IMR-90 (cell line): ENCODE results near the gene CPSF4. TPM values are rescaled to one million over a fixed set of nuclear protein-coding genes. Genes with fewer than 3 reads are reported as not detected.

ENCODE experiments used
- ATAC-seq: fragments of 200-7000 bp; cut with Tn5 transposase; 2 replicates; pipeline ENCODE4 v1.9.1; 2020; ENCODE audit warnings: low read depth, mild to moderate bottlenecking, moderate library complexity
- BruUV-seq: library from RNA; stranded (reverse); fragments of 400-500 nt; replicated peaks from 2 replicates; lab custom pipeline; 2021; lab: Mats Ljungman, UMichigan
- CTCF ChIA-PET: fragments of 300-600 bp; formaldehyde crosslinking; extraction: SDS; loops from one replicate; lab custom pipeline; 2021; ENCODE audit warnings: antibody characterized with exemption; lab: Yijun Ruan, JAX
- POLR2A ChIA-PET: fragments of 300-600 bp; sonication (Branson Sonifier 250); formaldehyde crosslinking; loops from one replicate; lab custom pipeline; 2022; ENCODE audit warnings: antibody characterized with exemption; ENCODE audit not compliant: unreplicated experiment; lab: Charles Lee
- DNase-seq: peaks from one replicate; pipeline ENCODE4 v3.0.0; 2013
- H2AFZ ChIP-seq: replicated peaks from 2 replicates; pipeline ENCODE3; 2013; ENCODE audit warnings: low read length, mild to moderate bottlenecking; ENCODE audit not compliant: poor library complexity
- H2AK5ac ChIP-seq: 2 replicates; pipeline ENCODE4 v1.6.1; 2013; ENCODE audit warnings: low read depth, low read length, inconsistent platforms
- H2AK9ac ChIP-seq: replicated peaks from 2 replicates; pipeline ENCODE3; 2013; ENCODE audit warnings: mild to moderate bottlenecking, low read depth, low read length, moderate library complexity; ENCODE audit not compliant: poor library complexity
- H2BK120ac ChIP-seq: 2 replicates; pipeline ENCODE4 v1.6.1; 2013; ENCODE audit warnings: low read depth, low read length, inconsistent platforms
- H2BK15ac ChIP-seq: 3 replicates; pipeline ENCODE4 v1.6.1; 2013; ENCODE audit warnings: low read depth, low read length, inconsistent platforms
- H2BK20ac ChIP-seq: 2 replicates; pipeline ENCODE4 v1.6.1; 2013; ENCODE audit warnings: low read depth, mild to moderate bottlenecking, inconsistent platforms, low read length, moderate library complexity
- H2BK5ac ChIP-seq: 2 replicates; pipeline ENCODE4 v1.6.1; 2013; ENCODE audit warnings: mild to moderate bottlenecking, low read depth, low read length, inconsistent platforms; ENCODE audit not compliant: poor library complexity, severe bottlenecking
- H3K14ac ChIP-seq: replicated peaks from 2 replicates; pipeline ENCODE4 v1.6.1; 2013; ENCODE audit warnings: low read depth, low read length, inconsistent platforms
- H3K18ac ChIP-seq: 2 replicates; pipeline ENCODE4 v1.6.1; 2013; ENCODE audit warnings: low read depth, low read length, control low read depth
- H3K23ac ChIP-seq: 2 replicates; pipeline ENCODE4 v1.6.1; 2013; ENCODE audit warnings: low read depth, low read length, inconsistent platforms
- H3K27ac ChIP-seq: 2 replicates; pipeline ENCODE4 v1.5.1; 2013; ENCODE audit warnings: mild to moderate bottlenecking, control low read depth, low read length; ENCODE audit not compliant: insufficient read depth
- H3K27me3 ChIP-seq: 2 replicates; pipeline ENCODE4 v1.6.1; 2013; ENCODE audit warnings: low read length; ENCODE audit not compliant: control insufficient read depth, insufficient read depth
- H3K36me3 ChIP-seq: 2 replicates; pipeline ENCODE4 v1.6.1; 2013; ENCODE audit warnings: low read length, mixed read lengths; ENCODE audit not compliant: control insufficient read depth, insufficient read depth
- H3K4ac ChIP-seq: 2 replicates; pipeline ENCODE4 v1.6.1; 2013; ENCODE audit warnings: low read depth, low read length, inconsistent platforms
- H3K4me1 ChIP-seq: 2 replicates; pipeline ENCODE4 v1.6.1; 2013; ENCODE audit warnings: low read length, mixed read lengths; ENCODE audit not compliant: control insufficient read depth, insufficient read depth
- H3K4me2 ChIP-seq: 2 replicates; pipeline ENCODE4 v1.6.1; 2013; ENCODE audit warnings: low read depth, mild to moderate bottlenecking, control low read depth, low read length, moderate library complexity
- H3K4me3 ChIP-seq: 2 replicates; pipeline ENCODE4 v1.5.1; 2013; ENCODE audit warnings: low read depth, mild to moderate bottlenecking, control low read depth, low read length, moderate library complexity; ENCODE audit not compliant: insufficient read depth
- H3K56ac ChIP-seq: 2 replicates; pipeline ENCODE4 v1.6.1; 2013; ENCODE audit warnings: low read length, inconsistent platforms; ENCODE audit not compliant: insufficient read depth; ENCODE audit errors: extremely low read depth
- H3K79me1 ChIP-seq, 2 experiments: 2 replicates each; pipeline ENCODE4 v1.6.1; 2013; ENCODE audit warnings: low read length in 2 of 2, inconsistent platforms in 1 of 2, low read depth in 1 of 2
- H3K9ac ChIP-seq: 2 replicates; pipeline ENCODE4 v1.6.1; 2013; ENCODE audit warnings: low read depth, low read length, control low read depth
- H3K9me1 ChIP-seq: 2 replicates; pipeline ENCODE4 v1.6.1; 2013; ENCODE audit warnings: low read length, inconsistent platforms; ENCODE audit not compliant: insufficient read depth
- H3K9me3 ChIP-seq: 2 replicates; pipeline ENCODE4 v1.6.1; 2013; ENCODE audit warnings: low read length; ENCODE audit not compliant: control insufficient read depth, insufficient read depth
- H4K20me1 ChIP-seq: 2 replicates; pipeline ENCODE4 v1.6.1; 2013; ENCODE audit warnings: low read length, inconsistent platforms; ENCODE audit not compliant: insufficient read depth
- H4K5ac ChIP-seq: 2 replicates; pipeline ENCODE4 v1.6.1; 2013; ENCODE audit warnings: mild to moderate bottlenecking, low read depth, low read length, control low read depth
- H4K8ac ChIP-seq, 2 experiments: 2 replicates each; pipeline ENCODE4 v1.6.1; 2013; ENCODE audit warnings: low read depth in 2 of 2, low read length in 2 of 2, control low read depth in 1 of 2, inconsistent platforms in 1 of 2
- H4K91ac ChIP-seq: 2 replicates; pipeline ENCODE4 v1.6.1; 2013; ENCODE audit warnings: low read depth, low read length, inconsistent platforms; ENCODE audit not compliant: insufficient read depth
- BHLHE40 ChIP-seq: fragments of 150-350 bp; IDR thresholded peaks from 2 replicates; pipeline ENCODE4 v1.6.1; 2016; ENCODE audit warnings: mild to moderate bottlenecking, low read depth, low read length
- CEBPB ChIP-seq: IDR thresholded peaks from 2 replicates; pipeline ENCODE4 v1.6.1; 2012; ENCODE audit warnings: low read depth, low read length, improper control_type of control experiment
- CHD1 ChIP-seq: IDR thresholded peaks from 2 replicates; pipeline ENCODE4 v1.6.1; 2012; ENCODE audit warnings: low read depth, low read length, improper control_type of control experiment
- CTCF ChIP-seq: conservative IDR thresholded peaks from 2 replicates; pipeline ENCODE4 v1.5.1; 2012; ENCODE audit warnings: mild to moderate bottlenecking, low read depth, low read length, improper control_type of control experiment
- ELK1 ChIP-seq: fragments of 150-350 bp; IDR thresholded peaks from 2 replicates; pipeline ENCODE4 v1.6.1; 2016; ENCODE audit warnings: low read depth, mild to moderate bottlenecking, low read length, moderate library complexity, borderline replicate concordance
- FOS ChIP-seq: fragments of 150-350 bp; IDR thresholded peaks from 2 replicates; pipeline ENCODE4 v1.6.1; 2016; ENCODE audit warnings: low read depth, low read length
- MAFK ChIP-seq: IDR thresholded peaks from 2 replicates; pipeline ENCODE4 v1.6.1; 2012; ENCODE audit warnings: low read depth, low read length, improper control_type of control experiment
- MAZ ChIP-seq: IDR thresholded peaks from 2 replicates; pipeline ENCODE4 v1.6.1; 2012; ENCODE audit warnings: low read depth, mild to moderate bottlenecking, low read length, improper control_type of control experiment, moderate library complexity, borderline replicate concordance
- MXI1 ChIP-seq: IDR thresholded peaks from 2 replicates; pipeline ENCODE4 v1.6.1; 2012; ENCODE audit warnings: low read depth, mild to moderate bottlenecking, low read length, moderate library complexity, borderline replicate concordance
- NFE2L2 ChIP-seq: fragments of 150-350 bp; IDR thresholded peaks from 2 replicates; pipeline ENCODE4 v1.6.1; 2016; ENCODE audit warnings: low read depth, mild to moderate bottlenecking, low read length
- POLR2A ChIP-seq: IDR thresholded peaks from 2 replicates; pipeline ENCODE4 v1.6.1; 2012; ENCODE audit warnings: mild to moderate bottlenecking, low read depth, low read length
- RAD21 ChIP-seq: IDR thresholded peaks from 2 replicates; pipeline ENCODE4 v1.6.1; 2012; ENCODE audit warnings: low read length, improper control_type of control experiment
- RCOR1 ChIP-seq: IDR thresholded peaks from 2 replicates; pipeline ENCODE4 v1.6.1; 2012; ENCODE audit warnings: mild to moderate bottlenecking, low read length, improper control_type of control experiment; ENCODE audit not compliant: insufficient replicate concordance
- RFX5 ChIP-seq: IDR thresholded peaks from 2 replicates; pipeline ENCODE4 v1.8.0; 2012; ENCODE audit warnings: low read depth, mild to moderate bottlenecking, low read length, moderate library complexity
- SMC3 ChIP-seq: fragments of 150-350 bp; IDR thresholded peaks from 2 replicates; pipeline ENCODE4 v1.6.1; 2016; ENCODE audit warnings: low read depth, mild to moderate bottlenecking, antibody characterized with exemption, low read length, moderate library complexity
- USF2 ChIP-seq: fragments of 150-350 bp; IDR thresholded peaks from 2 replicates; pipeline ENCODE4 v1.6.1; 2017; ENCODE audit warnings: mild to moderate bottlenecking, antibody characterized with exemption, low read length, low read depth
- WGBS, 2 experiments: methylation state at CpG; one replicate each; pipeline versions ENCODE4 v1.1.5 to v1.1.7; 2013; ENCODE audit warnings: missing lambda C conversion rate in 2 of 2; ENCODE audit not compliant: insufficient read length in 1 of 2; ENCODE audit errors: extremely low coverage in 2 of 2; 5-methylcytosine and 5-hydroxymethylcytosine counted together
- dilution Hi-C: fragments of 300-500 bp; cut with HindIII; formaldehyde crosslinking; loops from one replicate; pipeline ENCODE4 v1.14.3; 2018; ENCODE audit warnings: low sequenced_read_pairs; ENCODE audit not compliant: unreplicated experiment
- in situ Hi-C: fragments of 300-500 bp; cut with MboI; formaldehyde crosslinking; loops from 3 replicates; pipeline ENCODE4 v1.14.3; 2019; ENCODE audit warnings: low sequenced_read_pairs, inconsistent platforms, mixed read lengths
- intact Hi-C: fragments of 100-400 bp; cut with micrococcal nuclease; formaldehyde crosslinking; loops from 2 replicates; pipeline ENCODE4 v1.10.0; 2022
- polyA plus RNA-seq, 3 experiments: library from polyadenylated mRNA; depleted of rRNA; stranded (reverse); fragments of >200 nt; gene quantifications; 2 replicates each; pipeline ENCODE4 v1.2.3, GENCODE V29; 2012; ENCODE audit warnings: low replicate concordance in 1 of 3
- total RNA-seq: library from RNA; depleted of rRNA; stranded (reverse); fragments of >200 nt; gene quantifications from 2 replicates; pipeline ENCODE4 v1.2.3, GENCODE V29; 2012

The CPSF4 gene
- total and polyA plus RNA-seq, 2 of the 4 experiments (the other 2 are of a cell fraction) = 23.8 to 44.9 TPM

GRCh38 chr7:99419323-99420021 is 19.3 kb upstream of the CPSF4 start:
- no peak overlapping the region for H3K23ac ChIP-seq
- no peak overlapping the region for H3K18ac ChIP-seq
- no peak overlapping the region for H4K8ac ChIP-seq
- H3K36me3 ChIP-seq = peaks cover 72% of the 10 kb centered on the region
- no peak overlapping the region for H4K5ac ChIP-seq
- H3K4me2 ChIP-seq = no peak overlapping the region
- dilution Hi-C loops (no loop called here), in situ Hi-C loops (no loop called here), intact Hi-C loops (no loop called here)
- no peak overlapping the region for H2BK20ac ChIP-seq
- no peak overlapping the region for H2BK15ac ChIP-seq
- POLR2A ChIA-PET = interaction anchor here (1.3 kb wide), 1 partner anchor 11 kb away, joined by 3 read pairs; the partner anchor contains the start of genes BUD31 and PDAP1
- no peak overlapping the region for H3K4ac ChIP-seq
- peak overlapping the region; percentile 29 for H2AFZ ChIP-seq
- H3K9me3 ChIP-seq = no peaks in the 10 kb centered on the region
- no peak overlapping the region for H4K91ac ChIP-seq
- no peak overlapping the region for H2BK120ac ChIP-seq
- BruUV-seq = no TSS peak
- H3K9ac ChIP-seq = no peak overlapping the region
- no peak overlapping the region for H2BK5ac ChIP-seq
- no peaks in the 10 kb centered on the region for H3K27me3 ChIP-seq
- no peak overlapping the region for H3K56ac ChIP-seq
- H3K14ac ChIP-seq = no peak overlapping the region
- no peak overlapping the region for H3K4me3 ChIP-seq
- CTCF ChIA-PET = no interaction called here
- no peak for DNase-seq
- H3K4me1 ChIP-seq = no peaks in the 10 kb centered on the region
- peaks cover 24% of the 10 kb centered on the region for H4K20me1 ChIP-seq
- 92% methylated on average over 16 of the region's 29 CpGs; no CpG with 5 or more reads in 1 of the 2 experiments for WGBS, 2 experiments
- H2AK5ac ChIP-seq = no peak overlapping the region
- H3K79me1 ChIP-seq = peaks cover 14 to 18% of the 10 kb centered on the region in 2 experiments
- no peak for ATAC-seq
- H2AK9ac ChIP-seq = peak overlapping the region; percentile 70
- H3K9me1 ChIP-seq = no peaks in the 10 kb centered on the region
- H3K27ac ChIP-seq = no peak overlapping the region
- TF ChIP-seq ELK1 (no peak), FOS (no peak), RFX5 (no peak), CHD1 (no peak), MAFK (no peak), NFE2L2 (no peak), USF2 (no peak), MAZ (no peak), CTCF (no peak), POLR2A (no peak), RCOR1 (no peak), MXI1 (no peak), RAD21 (no peak), BHLHE40 (no peak), CEBPB (no peak), SMC3 (no peak)
